OCI-LY7 (cell line): ENCODE measurements around the gene PSMD3.

Source experiments
- CTCF ChIP-seq: fragments of 200-600 bp; sonication (generic); conservative IDR thresholded peaks from 2 replicates; pipeline ENCODE4 v1.5.1; 2014; ENCODE audit warnings: mild to moderate bottlenecking, antibody characterized with exemption, low read length, moderate library complexity, mixed read lengths
- EZH2phosphoT487 ChIP-seq: fragments of 200-600 bp; sonication (generic); IDR thresholded peaks from 2 replicates; pipeline ENCODE4 v1.6.1; 2018; ENCODE audit warnings: low read depth, borderline replicate concordance, mild to moderate bottlenecking, mixed run types, antibody characterized with exemption, low read length, moderate library complexity, mixed read lengths

GRCh38 chr17:39999067-39999466 is 18.5 kb downstream of the PSMD3 start:
- no peak for TF ChIP-seq CTCF
- no peak for TF ChIP-seq EZH2phosphoT487
